DOHH2 (cell line): Measurements from ENCODE around the gene CHRM1.

Experiments used
- CTCF ChIP-seq: fragments of 200-600 bp; sonication (generic); IDR thresholded peaks from one replicate; pipeline ENCODE4 v1.5.1; 2014; ENCODE audit warnings: antibody characterized with exemption, mild to moderate bottlenecking, low read depth, low read length; ENCODE audit not compliant: poor library complexity, severe bottlenecking
- EZH2phosphoT487 ChIP-seq: fragments of 200-600 bp; sonication (generic); IDR thresholded peaks from 2 replicates; pipeline ENCODE4 v1.6.1; 2017; ENCODE audit warnings: borderline replicate concordance, mild to moderate bottlenecking, antibody characterized with exemption, low read length, moderate library complexity, mixed read lengths

- TF ChIP-seq CTCF (no peak), EZH2phosphoT487 (no peak)
These were observed 37.5 kb downstream of the CHRM1 start for GRCh38 chr11:62883673-62884072.
